ENCODE data around the gene HIPK2. TPM values are rescaled to one million over a fixed set of nuclear protein-coding genes. Genes with fewer than 3 reads are reported as not detected.

The HIPK2 gene
- total and polyA plus RNA-seq, 2 of the 4 experiments (the other 2 are of a cell fraction): 22.0 to 27.1 TPM

DNA sequence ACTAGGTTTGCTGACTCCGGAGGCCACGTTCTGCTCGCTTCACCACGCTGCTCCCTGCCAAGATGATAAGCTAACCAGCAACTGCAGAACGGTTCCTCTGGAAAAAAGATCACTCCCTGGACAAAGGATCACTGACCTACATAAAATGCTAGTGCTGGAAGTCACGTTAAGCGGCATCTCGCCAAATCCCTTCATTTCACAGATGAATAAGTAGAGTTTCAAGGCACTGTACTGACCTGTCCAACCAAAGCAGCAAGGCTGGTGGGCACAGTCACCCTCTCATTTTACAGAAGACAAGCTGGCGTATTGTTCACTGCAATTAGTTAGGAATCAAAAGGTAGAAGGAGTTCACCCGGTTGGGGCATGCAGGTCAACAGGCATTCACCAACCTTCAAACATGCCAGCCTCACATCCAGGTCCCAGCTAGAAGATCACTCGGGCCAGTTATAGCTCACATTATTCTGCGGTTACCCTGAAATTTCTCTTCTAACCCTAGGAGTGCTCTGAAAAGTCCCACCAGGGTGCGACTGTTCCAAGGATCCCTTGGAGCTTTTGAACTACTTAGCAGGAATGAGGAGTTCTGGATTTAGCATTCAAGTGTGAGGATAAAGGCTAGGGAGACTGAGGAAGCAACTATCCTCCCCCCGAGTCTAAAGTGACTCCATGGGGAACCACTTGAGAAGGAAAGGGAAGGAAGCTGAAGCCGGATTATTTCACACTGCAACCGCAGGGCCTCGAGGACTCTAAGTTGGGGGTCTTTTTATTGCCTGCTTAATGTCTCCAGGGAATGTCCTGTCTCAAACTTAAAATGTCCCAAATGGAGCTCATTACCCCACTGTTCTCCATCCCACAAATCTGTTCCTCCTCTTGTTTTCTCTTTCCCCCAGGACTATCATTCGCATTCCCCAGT lies 32.8 kb downstream of the HIPK2 start:
- Histone ChIP-seq H3K4me3 (ENCODE audit: insufficient read depth, low read depth, low read length) (no peak overlapping the region), H2AK5ac (ENCODE audit: low read depth, low read length) (peak overlapping the region; percentile 31), H3K27me3 (ENCODE audit: control insufficient read depth, insufficient read depth, low read length) (no peaks in the 10 kb centered on the region), H3K9ac (ENCODE audit: low read depth, low read length) (no peak overlapping the region), H4K8ac (ENCODE audit: low read depth in 2 of 2, low read length in 2 of 2) (no peak overlapping the region), H4K91ac (ENCODE audit: insufficient read depth, low read depth, low read length) (no peak overlapping the region), H3K23ac (ENCODE audit: low read depth, low read length) (peak overlapping the region; percentile 67; the same call in 1 of the 2 replicates), H3K4me1 (ENCODE audit: control insufficient read depth, insufficient read depth, low read length) (peaks cover 44% of the 10 kb centered on the region), H2BK15ac (ENCODE audit: low read depth, low read length) (no peak overlapping the region), H3K9me3 (ENCODE audit: control insufficient read depth, insufficient read depth, low read length) (no peaks in the 10 kb centered on the region), H3K14ac (replicated peaks; ENCODE audit: low read depth, low read length) (peak overlapping the region; percentile 24; the same call in 1 of the 2 replicates), H2BK5ac (ENCODE audit: low read depth, low read length, poor library complexity, severe bottlenecking) (no peak overlapping the region), H4K20me1 (ENCODE audit: insufficient read depth, low read length) (peaks cover 100% of the 10 kb centered on the region), H3K56ac (ENCODE audit: extremely low read depth, insufficient read depth, low read length) (no peak overlapping the region), H2AK9ac (replicated peaks; ENCODE audit: low read depth, low read length, poor library complexity) (no peak overlapping the region), H3K36me3 (ENCODE audit: control insufficient read depth, insufficient read depth, low read length) (peaks cover 29% of the 10 kb centered on the region), H3K79me1 (ENCODE audit: low read depth in 1 of 2, low read length in 2 of 2) (peaks cover 45 to 98% of the 10 kb centered on the region in 2 experiments), H3K9me1 (ENCODE audit: insufficient read depth, low read length) (peaks cover 75% of the 10 kb centered on the region), H3K18ac (ENCODE audit: low read depth, low read length) (no peak overlapping the region), H2AFZ (replicated peaks; ENCODE audit: low read length, poor library complexity) (no peak overlapping the region), H4K5ac (ENCODE audit: low read depth, low read length) (no peak overlapping the region), H3K4me2 (ENCODE audit: low read depth, low read length) (peak overlapping the region; percentile 20; the same call in 1 of the 2 replicates), H3K27ac (ENCODE audit: insufficient read depth, low read length) (no peak overlapping the region), H2BK20ac (ENCODE audit: low read depth, low read length) (no peak overlapping the region), H2BK120ac (ENCODE audit: low read depth, low read length) (no peak overlapping the region; the same call in 1 of the 2 replicates), H3K4ac (ENCODE audit: low read depth, low read length) (peak overlapping the region; percentile 41; the same call in 1 of the 2 replicates)
- dilution Hi-C loops (cut with HindIII; ENCODE audit: low sequenced_read_pairs, unreplicated experiment) (no loop called here), in situ Hi-C loops (cut with MboI; ENCODE audit: low sequenced_read_pairs) (no loop called here), intact Hi-C loops (cut with micrococcal nuclease) (no loop called here)
- DNase-seq: no peak
- WGBS, 2 experiments (ENCODE audit: extremely low coverage in 2 of 2, insufficient read length in 1 of 2): 96% methylated on average over 4 of the region's 18 CpGs; no CpG with 5 or more reads in 1 of the 2 experiments
- CTCF ChIA-PET: interaction anchor here (0.6 to 1.0 kb wide), 2 partner anchors 20 to 101 kb away, joined by 3 read pairs; no protein-coding TSS in a partner anchor
- POLR2A ChIA-PET (ENCODE audit: unreplicated experiment): no interaction called here
- no peak for ATAC-seq (ENCODE audit: low read depth)
- BruUV-seq (replicated peaks): no TSS peak
- no peak for TF ChIP-seq USF2 (IDR thresholded peaks at IDR 0.05; ENCODE audit: low read depth, low read length)
- TF ChIP-seq, protein P1, sequence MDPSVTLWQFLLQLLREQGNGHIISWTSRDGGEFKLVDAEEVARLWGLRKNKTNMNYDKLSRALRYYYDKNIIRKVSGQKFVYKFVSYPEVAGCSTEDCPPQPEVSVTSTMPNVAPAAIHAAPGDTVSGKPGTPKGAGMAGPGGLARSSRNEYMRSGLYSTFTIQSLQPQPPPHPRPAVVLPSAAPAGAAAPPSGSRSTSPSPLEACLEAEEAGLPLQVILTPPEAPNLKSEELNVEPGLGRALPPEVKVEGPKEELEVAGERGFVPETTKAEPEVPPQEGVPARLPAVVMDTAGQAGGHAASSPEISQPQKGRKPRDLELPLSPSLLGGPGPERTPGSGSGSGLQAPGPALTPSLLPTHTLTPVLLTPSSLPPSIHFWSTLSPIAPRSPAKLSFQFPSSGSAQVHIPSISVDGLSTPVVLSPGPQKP (IDR thresholded peaks at IDR 0.05; ENCODE audit: borderline replicate concordance, low read depth, low read length): no peak
- no peak for TF ChIP-seq NFE2L2 (IDR thresholded peaks at IDR 0.05; ENCODE audit: low read depth, low read length)
- TF ChIP-seq BHLHE40 (IDR thresholded peaks at IDR 0.05; ENCODE audit: low read depth, low read length): no peak
- TF ChIP-seq MAFK (IDR thresholded peaks at IDR 0.05; ENCODE audit: low read depth, low read length): no peak
- TF ChIP-seq POLR2A (IDR thresholded peaks at IDR 0.05; ENCODE audit: low read depth, low read length): no peak
- no peak for TF ChIP-seq FOS (IDR thresholded peaks at IDR 0.05; ENCODE audit: low read depth, low read length)
- TF ChIP-seq MXI1 (IDR thresholded peaks at IDR 0.05; ENCODE audit: borderline replicate concordance, low read depth, low read length): no peak
- TF ChIP-seq MAZ (IDR thresholded peaks at IDR 0.05; ENCODE audit: borderline replicate concordance, low read depth, low read length): no peak
- TF ChIP-seq SMC3 (IDR thresholded peaks at IDR 0.05; ENCODE audit: low read depth, low read length): no peak
- no peak for TF ChIP-seq CEBPB (IDR thresholded peaks at IDR 0.05; ENCODE audit: low read depth, low read length)
- TF ChIP-seq RAD21 (IDR thresholded peaks at IDR 0.05; ENCODE audit: low read length): no peak
- no peak for TF ChIP-seq RFX5 (IDR thresholded peaks at IDR 0.05; ENCODE audit: low read depth, low read length)
- no peak for TF ChIP-seq CHD1 (IDR thresholded peaks at IDR 0.05; ENCODE audit: low read depth, low read length)
- no peak for TF ChIP-seq RCOR1 (IDR thresholded peaks at IDR 0.05; ENCODE audit: insufficient replicate concordance, low read length)

Data from IMR-90 (cell line).